Measurements from ENCODE around the gene TBL1X. TPM values are rescaled to one million over a fixed set of nuclear protein-coding genes. Genes with fewer than 3 reads are reported as not detected.

TBL1X gene
- total and polyA plus RNA-seq, 2 donors (not counting 3 experiments of a cell fraction or from before 2014, with no cell fraction given): 8.7 to 25.3 TPM

- Histone ChIP-seq H3K9ac (replicated peaks; ENCODE audit: extremely low read depth, insufficient read depth, low read length) (no peak overlapping the region), H2AFZ (ENCODE audit: low read depth, low read length) (no peak overlapping the region), H3K4me1 (ENCODE audit: control insufficient read depth, extremely low read depth, insufficient read depth, low read length) (no peaks in the 10 kb centered on the region), H3K4me3 (replicated peaks in 1 of 3; ENCODE audit: insufficient read depth in 1 of 3, low read depth in 1 of 3, low read length in 3 of 3) (no peak overlapping the region), H3K9me1 (replicated peaks; ENCODE audit: control insufficient read depth, extremely low read depth, insufficient read depth, low read length) (no peaks in the 10 kb centered on the region), H4K20me1 (replicated peaks; ENCODE audit: control insufficient read depth, extremely low read depth, insufficient read depth, low read length) (no peaks in the 10 kb centered on the region), H3K27ac (ENCODE audit: insufficient read depth, low read depth, low read length) (no peak overlapping the region), H3K9me3 (replicated peaks; ENCODE audit: control insufficient read depth, insufficient read depth, low read length) (no peaks in the 10 kb centered on the region), H3K27me3 (ENCODE audit: control insufficient read depth in 2 of 2, insufficient read depth in 2 of 2, low read length in 2 of 2) (no peaks in the 10 kb centered on the region), H3K4me2 (ENCODE audit: insufficient read depth, low read length) (no peak overlapping the region), H3K79me2 (ENCODE audit: control insufficient read depth, insufficient read depth, low read length) (no peaks in the 10 kb centered on the region), H3K36me3 (ENCODE audit: control insufficient read depth in 2 of 2, extremely low read depth in 1 of 2, insufficient read depth in 2 of 2, low read length in 2 of 2) (no peaks in the 10 kb centered on the region)
- BruUV-seq (replicated peaks): no TSS peak
- FAIRE-seq (peak; percentile 46), DNase-seq (ENCODE audit: low read depth, low spot score) (no peak)
- dilution Hi-C loops (cut with MboI; ENCODE audit: extremely low pct_ligation_motif_present, low sequenced_read_pairs): no loop called here
- intact Hi-C loops (cut with micrococcal nuclease): no loop called here
- TF ChIP-seq GATA2 (IDR thresholded peaks at IDR 0.05; ENCODE audit: insufficient read depth, insufficient read length, low read depth, low read length): no peak
- TF ChIP-seq MYC (IDR thresholded peaks at IDR 0.05; ENCODE audit: low read depth, low read length): no peak
- no peak for TF ChIP-seq JUN (IDR thresholded peaks at IDR 0.05; ENCODE audit: borderline replicate concordance, insufficient read depth, insufficient read length, low read depth)
- TF ChIP-seq POLR2A (IDR thresholded peaks at IDR 0.05; ENCODE audit: low read depth, low read length): no peak
- TF ChIP-seq MAX (IDR thresholded peaks at IDR 0.05; ENCODE audit: insufficient read depth, insufficient read length): no peak
- no peak for TF ChIP-seq CTCF (IDR thresholded peaks at IDR 0.05; ENCODE audit: extremely low read depth in 1 of 2, insufficient read depth in 1 of 2, low read depth in 1 of 2, low read length in 2 of 2)
- no peak for TF ChIP-seq POLR2AphosphoS5 (IDR thresholded peaks at IDR 0.05; ENCODE audit: insufficient read depth, low read depth, low read length)
- no peak for TF ChIP-seq EZH2 (IDR thresholded peaks at IDR 0.05; ENCODE audit: borderline replicate concordance, low read depth, low read length, severe bottlenecking)
- no peak for TF ChIP-seq FOS (IDR thresholded peaks at IDR 0.05; ENCODE audit: borderline replicate concordance, insufficient read depth, low read length)
- CTCF ChIA-PET: no interaction called here
- POLR2A ChIA-PET: no interaction called here
Observed at GRCh38 chrX:9442056-9442455, 22.8 kb upstream of the TBL1X start.

All from endothelial cell of umbilical vein (primary cell).